Kidney (tissue), 14 donors: Measurements from ENCODE around the gene MYLK. TPM values are rescaled to one million over a fixed set of nuclear protein-coding genes. Genes with fewer than 3 reads are reported as not detected.
"Not testable (repeated sequence)": the region's sequence is repeated elsewhere in the genome, so short reads cannot be mapped to it uniquely, and the experiment has no call there.

Source experiments
- DNase-seq, 5 donors: peaks; one replicate each; pipeline ENCODE4 v3.0.0-alpha.2; 2013 to 2020
- FAIRE-seq: peaks from 2 replicates; lab custom pipeline; 2012; peaks lifted over from hg19 to GRCh38; lab: Jason Lieb, UNC
- H3K27ac ChIP-seq, 2 donors: one replicate each; pipeline ENCODE4 v1.7.0; 2013; ENCODE audit warnings: low read depth in 2 of 2, low read length in 2 of 2, inconsistent platforms in 1 of 2
- H3K27me3 ChIP-seq: one replicate; pipeline ENCODE4 v1.7.1; 2013; ENCODE audit warnings: low read length, inconsistent platforms; ENCODE audit not compliant: control insufficient read depth, insufficient read depth
- H3K36me3 ChIP-seq, 3 donors: one replicate each; pipeline versions ENCODE4 v1.7.0 to v1.7.1; 2013; ENCODE audit warnings: low read length in 3 of 3, control low read depth in 1 of 3, inconsistent platforms in 1 of 3; ENCODE audit not compliant: insufficient read depth in 3 of 3, control insufficient read depth in 2 of 3
- H3K4me1 ChIP-seq, 3 donors: one replicate each; pipeline versions ENCODE4 v1.7.0 to v1.7.1; 2013; ENCODE audit warnings: low read length in 3 of 3, inconsistent platforms in 1 of 3, low read depth in 1 of 3; ENCODE audit not compliant: control insufficient read depth in 2 of 3, insufficient read depth in 2 of 3
- H3K4me3 ChIP-seq, 3 donors: one replicate each; pipeline versions ENCODE4 v1.7.0 to v1.8.1; 2013; ENCODE audit warnings: low read length in 3 of 3, control low read depth in 1 of 3, inconsistent platforms in 1 of 3
- H3K9ac ChIP-seq, 3 donors: one replicate each; pipeline versions ENCODE4 v1.7.0 to v1.7.1; 2013; ENCODE audit warnings: low read length in 3 of 3, control low read depth in 1 of 3, inconsistent platforms in 1 of 3
- H3K9me3 ChIP-seq, 3 donors: one replicate each; pipeline versions ENCODE4 v1.7.0 to v1.7.1; 2013; ENCODE audit warnings: low read length in 3 of 3, control low read depth in 1 of 3, inconsistent platforms in 1 of 3; ENCODE audit not compliant: control insufficient read depth in 2 of 3, insufficient read depth in 1 of 3
- CTCF ChIP-seq: IDR thresholded peaks from 3 replicates; pipeline ENCODE4 v1.5.1; 2012; ENCODE audit warnings: mild to moderate bottlenecking, moderate library complexity, borderline replicate concordance; ENCODE audit not compliant: insufficient read depth; ENCODE audit errors: extremely low read depth
- intact Hi-C: fragments of 100-400 bp; cut with DNase I; formaldehyde crosslinking; loops from one replicate; pipeline ENCODE4 v1.11.1; 2022
- polyA plus RNA-seq: library from polyadenylated mRNA; stranded (reverse); fragments of 350-450 nt; fragmentation: Illumina TruSeq; extraction: RNeasy Lipid Tissue Mini Kit (QIAGEN cat#74804); gene quantifications from one replicate; pipeline ENCODE4 v1.2.3, GENCODE V29; 2014; ENCODE audit warnings: low read depth, low replicate concordance; ENCODE audit not compliant: insufficient read depth
- total RNA-seq: library from RNA; stranded (reverse); fragmentation: NEBNext Ultra II Directional; extraction: Animal tissue kit (Norgen Biotek cat#: 25700); gene quantifications from one replicate; pipeline ENCODE4 v1.2.1, GENCODE V29; 2021
- donor health status: control.
- donor health status: control.
- donor health status: control.
- donor health status: control.
- donor health status: control.
- donor health status: DM: yes; HTN: yes; CAD: no.
- donor health status: Normal renal cell carcinoma (clear cell type).

Gene MYLK
- total and polyA plus RNA-seq, 2 donors from 2014 or later, result 25.3 to 164 TPM

- peaks cover 0 to 12% (median 4%) of the 10 kb centered on the region in 3 donors for H3K4me1 ChIP-seq
- H3K27ac ChIP-seq, result no peak overlapping the region
- H3K36me3 ChIP-seq, result peaks cover 0 to 3% (median 0%) of the 10 kb centered on the region in 3 donors
- no peaks in the 10 kb centered on the region for H3K9me3 ChIP-seq
- DNase-seq, result no peak
- H3K27me3 ChIP-seq, result no peaks in the 10 kb centered on the region
- no peak for FAIRE-seq
- H3K4me3 ChIP-seq, result no peak overlapping the region
- intact Hi-C loops, result loop anchor here (5.0 kb wide), 1 partner anchor 70 kb away; no protein-coding TSS in a partner anchor
- no peak overlapping the region for H3K9ac ChIP-seq
- no peak for TF ChIP-seq CTCF
Observed at GRCh38 chr3:123722456-123722855, 161.7 kb downstream of the MYLK start.

GRCh38 chr3:123722021-123722420, 162.1 kb downstream of the MYLK start:
- Histone ChIP-seq H3K27me3 (no peaks in the 10 kb centered on the region), H3K36me3 (peaks cover 0 to 3% (median 0%) of the 10 kb centered on the region in 3 donors), H3K9ac (no peak overlapping the region), H3K4me1 (peaks cover 0 to 12% (median 4%) of the 10 kb centered on the region in 3 donors), H3K4me3 (no peak overlapping the region), H3K27ac (no peak overlapping the region), H3K9me3 (no peaks in the 10 kb centered on the region)
- DNase-seq, result no peak
- FAIRE-seq, result no peak
- TF ChIP-seq CTCF, result no peak
- intact Hi-C loops, result loop anchor here (5.0 kb wide), 1 partner anchor 70 kb away; no protein-coding TSS in a partner anchor

GRCh38 chr3:123721095-123721689, 162.9 kb downstream of the MYLK start:
- intact Hi-C loops, result loop anchor here (5.0 kb wide), 1 partner anchor 69 kb away; no protein-coding TSS in a partner anchor
- H3K9ac ChIP-seq, H3K36me3 ChIP-seq, H3K4me3 ChIP-seq, FAIRE-seq, DNase-seq, H3K9me3 ChIP-seq, H3K27ac ChIP-seq, H3K27me3 ChIP-seq: not testable (repeated sequence)
- peaks cover 0 to 12% (median 4%) of the 10 kb centered on the region in 3 donors for H3K4me1 ChIP-seq

GRCh38 chr3:123720638-123721037, 163.5 kb downstream of the MYLK start:
- Histone ChIP-seq H3K4me1 (peaks cover 0 to 12% (median 4%) of the 10 kb centered on the region in 3 donors), H3K36me3 (peaks cover 0 to 3% (median 0%) of the 10 kb centered on the region in 3 donors), H3K9me3 (no peaks in the 10 kb centered on the region), H3K9ac (no peak overlapping the region), H3K27me3 (no peaks in the 10 kb centered on the region), H3K4me3 (no peak overlapping the region), H3K27ac (no peak overlapping the region)
- FAIRE-seq (no peak), DNase-seq (no peak)
- intact Hi-C loops, result loop anchor here (5.0 kb wide), 1 partner anchor 68 kb away; no protein-coding TSS in a partner anchor
- no peak for TF ChIP-seq CTCF
